HG03064 (cell line): ENCODE data around the gene CCT6A.
"Not testable (repeated sequence)": the region's sequence is repeated elsewhere in the genome, so short reads cannot be mapped to it uniquely, and the experiment has no call there.

ENCODE experiments used
- ATAC-seq: cut with Tn5 transposase; IDR thresholded peaks from one replicate; pipeline ENCODE4 v1.9.1; 2021; ENCODE audit warnings: low read depth; ENCODE audit not compliant: unreplicated experiment

CCT6A gene

DNA sequence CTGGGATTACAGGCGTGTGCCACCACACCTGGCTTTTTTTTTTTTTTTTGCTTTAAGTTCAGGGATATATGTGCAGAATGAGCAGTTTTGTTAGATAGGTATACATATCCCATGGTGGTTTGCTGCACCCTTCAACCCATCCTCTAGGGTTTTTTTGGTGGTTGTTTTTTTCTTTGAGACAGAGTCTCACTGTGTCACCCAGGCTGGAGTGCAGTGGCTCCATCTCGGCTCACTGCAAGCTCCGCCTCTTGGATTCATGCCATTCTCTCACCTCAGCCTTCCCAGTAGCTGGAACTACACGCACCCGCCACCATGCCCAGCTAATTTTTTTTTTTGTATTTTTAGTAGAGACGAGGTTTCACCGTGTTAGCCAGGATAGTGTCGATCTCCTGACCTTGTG is 2.8 kb upstream of the CCT6A start:
- not testable (repeated sequence) for ATAC-seq

DNA sequence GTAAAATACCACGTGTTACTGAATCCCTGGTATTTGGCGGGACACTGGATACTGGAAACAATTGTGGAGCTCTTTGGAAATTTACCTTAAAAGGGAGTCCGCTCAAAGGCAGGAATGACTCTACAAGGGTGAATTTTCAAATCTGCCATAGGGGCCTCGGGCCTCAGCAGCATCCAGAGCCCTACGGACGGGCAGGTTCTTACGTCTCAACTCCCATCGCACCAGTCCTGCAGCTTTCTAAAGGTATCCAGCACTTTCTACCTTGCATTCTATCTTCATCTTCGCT is 569 bp upstream of the CCT6A start:
- no peak for ATAC-seq

DNA sequence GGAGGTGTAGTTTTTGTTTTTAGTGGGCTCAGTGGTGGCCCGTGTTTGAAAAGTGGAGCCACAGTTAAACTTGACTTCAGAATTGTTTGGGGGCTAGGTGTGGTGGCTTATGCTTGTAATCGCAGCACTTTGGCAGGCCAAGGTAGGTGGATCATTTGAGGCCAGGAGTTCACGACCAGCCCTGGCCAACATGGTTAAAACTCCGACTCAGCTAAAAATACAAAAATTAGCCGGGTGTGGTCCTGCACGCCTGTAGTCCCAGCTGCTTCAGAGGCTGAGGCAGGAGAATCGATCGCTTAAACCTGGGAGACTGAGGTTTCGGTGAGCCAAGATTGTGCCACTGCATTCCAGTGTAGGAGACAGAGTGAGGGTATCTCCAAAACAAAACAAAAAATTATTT is 1.8 kb downstream of the CCT6A start:
- ATAC-seq = no peak

DNA sequence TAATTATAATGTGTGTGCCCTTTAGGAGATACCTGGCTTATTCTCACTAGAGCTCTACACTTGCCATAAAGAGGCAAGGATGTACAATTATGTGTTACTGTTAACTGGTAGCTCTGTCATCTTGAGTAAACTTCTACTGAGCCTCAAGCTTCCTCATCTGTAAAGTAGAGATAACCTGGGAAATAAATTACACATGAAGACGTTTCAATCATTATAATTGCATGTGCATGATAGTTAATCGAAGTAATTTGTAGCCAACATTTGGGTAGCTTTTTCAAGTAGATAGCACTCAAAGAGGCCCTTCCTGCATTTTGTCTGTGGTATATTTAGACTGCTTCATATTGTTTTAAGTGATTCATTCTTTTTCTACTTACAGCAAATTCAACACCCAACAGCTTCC is 2.4 kb downstream of the CCT6A start:
- no peak for ATAC-seq

DNA sequence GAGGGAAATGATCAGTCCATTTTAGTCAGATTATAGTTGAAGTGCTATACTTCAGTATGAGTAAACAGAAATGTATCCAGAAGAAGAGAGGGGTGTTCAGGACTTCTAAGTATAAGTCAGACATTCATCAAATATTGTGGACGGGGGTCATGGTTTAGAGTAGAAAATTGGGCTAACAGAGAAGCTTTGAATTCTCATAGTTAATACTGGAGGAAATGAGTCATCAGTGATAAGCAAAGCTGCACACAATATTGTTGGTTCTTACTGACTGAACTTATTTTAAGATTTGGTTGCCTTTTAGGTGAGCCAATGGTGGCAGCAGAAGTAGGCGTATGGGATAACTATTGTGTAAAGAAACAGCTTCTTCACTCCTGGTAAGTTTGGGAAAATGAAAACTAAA is 10.8 kb downstream of the CCT6A start:
- no peak for ATAC-seq

DNA sequence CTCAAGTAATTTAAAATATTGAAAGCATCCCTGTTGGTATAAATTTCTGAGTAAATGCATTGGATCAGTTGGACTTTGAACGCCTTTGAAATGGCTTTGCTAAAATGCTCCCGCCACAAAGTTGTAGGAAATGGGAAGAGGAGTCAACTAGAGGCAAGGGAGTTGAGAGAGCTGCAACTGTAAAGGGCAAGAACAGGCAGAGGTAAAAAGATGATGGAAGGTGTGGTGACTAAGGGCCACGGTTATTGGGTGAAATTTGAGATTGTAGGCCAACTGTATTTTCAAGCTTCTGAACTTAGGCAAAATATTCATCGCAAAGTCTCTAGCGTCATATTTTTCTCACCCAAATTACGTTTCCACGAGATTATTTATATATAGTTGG is 11.9 kb downstream of the CCT6A start:
- ATAC-seq = no peak

DNA sequence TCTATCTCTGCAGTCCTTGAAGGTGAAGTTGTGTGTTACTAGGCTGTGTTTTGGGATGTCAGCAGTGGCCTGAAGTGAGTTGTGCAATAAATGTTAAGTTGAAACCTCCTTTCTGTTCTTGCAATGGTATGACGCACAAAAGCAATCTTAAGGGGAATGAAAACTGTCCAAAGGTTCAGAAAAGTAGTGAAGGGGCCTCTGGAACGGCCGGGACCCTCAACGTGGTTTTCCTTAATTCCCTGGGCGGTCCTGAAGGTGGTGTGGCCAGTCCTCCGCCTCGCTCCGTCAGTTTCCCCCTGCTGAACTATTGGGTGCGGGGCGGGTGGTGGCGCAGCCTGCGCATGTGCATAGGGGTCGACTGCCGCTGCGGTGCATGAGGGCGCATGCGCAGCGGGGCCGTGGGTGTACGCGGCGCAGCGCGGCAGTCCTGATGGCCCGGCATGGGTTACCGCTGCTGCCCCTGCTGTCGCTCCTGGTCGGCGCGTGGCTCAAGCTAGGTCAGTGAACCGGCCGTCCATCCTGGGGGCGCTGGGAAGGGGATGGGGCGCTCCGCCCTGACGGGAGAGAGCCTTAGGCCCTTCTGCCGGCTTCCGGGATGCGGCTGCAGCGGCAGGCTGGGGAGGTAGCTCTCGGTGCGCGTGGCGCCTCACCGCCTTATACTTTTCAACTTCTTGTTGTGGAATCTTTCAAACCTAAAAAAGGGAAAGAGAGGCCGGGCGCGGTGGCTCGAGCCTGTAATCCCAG is 12.5 kb downstream of the CCT6A start, which contains the start of gene SUMF2:
TSS of gene SUMF2 (plus strand) at position 405 of the 744 bp plus-strand sequence. CDS start at position 431, 26 bp downstream.
- peak; percentile 79 for ATAC-seq

DNA sequence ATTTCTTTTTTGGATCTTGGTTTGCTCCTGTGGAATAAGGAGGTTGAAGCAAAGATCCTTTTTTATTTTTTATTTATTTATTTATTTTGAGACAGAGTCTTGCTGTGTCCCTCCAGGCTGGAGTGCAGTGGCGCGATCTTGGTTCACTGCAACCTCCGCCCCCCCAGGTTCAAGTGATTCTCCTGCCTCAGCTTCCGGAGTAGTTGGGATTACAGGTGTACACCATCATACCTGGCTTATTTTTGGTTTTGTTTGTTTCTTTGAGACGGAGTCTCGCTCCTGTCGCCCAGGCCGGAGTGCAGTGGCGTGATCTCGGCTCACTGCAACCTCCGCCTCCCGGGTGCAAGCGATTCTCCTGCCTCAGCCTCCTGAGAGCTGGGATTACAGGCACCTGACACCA is 14.8 kb downstream of the CCT6A start:
- not testable (repeated sequence) for ATAC-seq

DNA sequence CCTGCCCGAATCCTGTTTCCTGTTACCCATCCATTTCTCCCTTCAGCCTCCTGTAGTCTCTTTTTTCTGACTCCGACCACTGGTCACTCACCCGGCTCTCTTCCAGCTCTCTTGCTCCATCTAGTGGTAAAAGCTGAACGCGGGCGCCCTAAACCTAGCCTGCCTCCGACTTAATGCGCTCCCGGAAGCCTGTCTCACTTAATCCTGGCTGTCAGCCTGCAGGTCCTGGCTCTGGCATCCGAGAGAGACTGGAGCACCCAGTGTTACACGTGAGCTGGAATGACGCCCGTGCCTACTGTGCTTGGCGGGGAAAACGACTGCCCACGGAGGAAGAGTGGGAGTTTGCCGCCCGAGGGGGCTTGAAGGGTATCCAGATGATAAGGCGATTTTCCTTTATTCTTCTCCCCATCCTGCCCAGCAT is 22.8 kb downstream of the CCT6A start:
- ATAC-seq = peak; percentile 82

DNA sequence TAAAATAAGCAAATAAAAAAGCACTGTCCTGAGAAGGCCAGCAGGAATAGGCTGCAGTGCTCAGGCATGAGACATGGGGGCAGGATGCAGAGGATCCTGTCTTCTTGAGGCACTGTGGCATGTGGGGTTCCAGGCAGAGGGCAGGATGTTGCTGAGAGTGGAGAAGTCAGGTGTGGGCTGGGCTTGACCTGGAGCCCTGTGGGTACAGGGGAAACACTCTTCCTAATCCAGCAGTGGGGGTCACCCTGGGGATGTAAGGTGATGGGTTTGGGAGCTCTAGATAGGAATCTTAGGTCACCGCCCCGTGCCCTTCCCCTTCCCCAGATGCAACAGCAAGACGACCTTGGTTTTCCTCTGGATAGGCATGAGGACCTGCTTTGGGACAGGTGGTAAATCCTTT is 26.1 kb downstream of the CCT6A start:
- no peak for ATAC-seq

DNA sequence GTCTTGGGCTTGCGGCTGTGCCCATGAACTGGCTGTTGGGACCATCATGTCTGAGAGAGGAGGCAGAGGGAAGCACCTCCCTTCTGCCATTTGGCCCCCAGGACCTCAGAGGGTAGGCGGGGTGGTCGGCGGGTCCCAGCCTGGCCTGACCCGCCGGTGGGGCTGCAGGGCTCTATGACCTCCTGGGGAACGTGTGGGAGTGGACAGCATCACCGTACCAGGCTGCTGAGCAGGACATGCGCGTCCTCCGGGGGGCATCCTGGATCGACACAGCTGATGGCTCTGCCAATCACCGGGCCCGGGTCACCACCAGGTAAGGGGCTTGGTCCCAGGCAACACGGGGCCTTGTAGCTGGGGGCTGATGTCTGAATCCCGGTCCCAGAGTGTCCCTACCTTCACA is 26.6 kb downstream of the CCT6A start:
- no peak for ATAC-seq

DNA sequence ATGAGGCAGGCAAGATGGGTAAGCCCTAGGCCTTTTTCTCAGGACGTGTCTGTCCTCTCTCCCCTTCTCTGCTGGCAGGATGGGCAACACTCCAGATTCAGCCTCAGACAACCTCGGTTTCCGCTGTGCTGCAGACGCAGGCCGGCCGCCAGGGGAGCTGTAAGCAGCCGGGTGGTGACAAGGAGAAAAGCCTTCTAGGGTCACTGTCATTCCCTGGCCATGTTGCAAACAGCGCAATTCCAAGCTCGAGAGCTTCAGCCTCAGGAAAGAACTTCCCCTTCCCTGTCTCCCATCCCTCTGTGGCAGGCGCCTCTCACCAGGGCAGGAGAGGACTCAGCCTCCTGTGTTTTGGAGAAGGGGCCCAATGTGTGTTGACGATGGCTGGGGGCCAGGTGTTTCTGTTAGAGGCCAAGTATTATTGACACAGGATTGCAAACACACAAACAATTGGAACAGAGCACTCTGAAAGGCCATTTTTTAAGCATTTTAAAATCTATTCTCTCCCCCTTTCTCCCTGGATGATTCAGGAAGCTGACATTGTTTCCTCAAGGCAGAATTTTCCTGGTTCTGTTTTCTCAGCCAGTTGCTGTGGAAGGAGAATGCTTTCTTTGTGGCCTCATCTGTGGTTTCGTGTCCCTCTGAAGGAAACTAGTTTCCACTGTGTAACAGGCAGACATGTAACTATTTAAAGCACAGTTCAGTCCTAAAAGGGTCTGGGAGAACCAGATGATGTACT is 28.1 kb downstream of the CCT6A start:
- no peak for ATAC-seq

DNA sequence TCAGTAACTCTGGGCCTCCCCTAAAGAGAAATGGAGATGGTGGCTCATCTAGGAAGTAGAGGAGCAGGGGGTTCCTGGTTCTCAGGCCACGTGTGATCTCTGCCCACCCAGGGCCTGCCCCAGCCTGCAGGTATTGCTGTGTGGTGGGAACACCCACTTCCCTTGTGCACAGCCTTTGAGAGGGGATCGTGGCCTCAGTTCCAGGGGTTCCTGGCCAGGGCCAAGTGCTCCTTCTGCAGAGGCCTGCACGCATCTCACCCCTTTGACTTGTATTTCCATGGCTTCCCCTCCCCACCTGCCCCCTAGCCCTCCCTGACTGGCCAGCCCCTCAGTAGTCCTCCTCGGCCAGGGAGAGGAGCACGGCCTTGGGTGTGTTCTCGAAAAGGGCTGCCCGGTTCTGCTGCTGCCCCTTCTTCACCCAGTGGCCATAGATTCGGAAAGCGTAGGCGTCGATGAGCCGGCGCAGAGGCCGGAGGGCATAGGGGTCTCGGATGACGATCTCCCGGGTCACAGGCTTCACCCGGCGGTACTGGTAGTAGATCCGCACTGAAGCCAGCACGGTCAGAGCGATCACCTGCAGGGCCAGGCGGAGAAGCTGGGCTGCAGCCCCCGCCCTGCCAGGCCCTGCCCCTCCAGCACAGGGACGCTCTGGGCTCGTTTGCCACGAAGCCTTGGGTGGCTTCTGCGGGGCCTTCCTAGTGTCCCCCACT is 29.3 kb downstream of the CCT6A start:
- ATAC-seq = not testable (repeated sequence)

DNA sequence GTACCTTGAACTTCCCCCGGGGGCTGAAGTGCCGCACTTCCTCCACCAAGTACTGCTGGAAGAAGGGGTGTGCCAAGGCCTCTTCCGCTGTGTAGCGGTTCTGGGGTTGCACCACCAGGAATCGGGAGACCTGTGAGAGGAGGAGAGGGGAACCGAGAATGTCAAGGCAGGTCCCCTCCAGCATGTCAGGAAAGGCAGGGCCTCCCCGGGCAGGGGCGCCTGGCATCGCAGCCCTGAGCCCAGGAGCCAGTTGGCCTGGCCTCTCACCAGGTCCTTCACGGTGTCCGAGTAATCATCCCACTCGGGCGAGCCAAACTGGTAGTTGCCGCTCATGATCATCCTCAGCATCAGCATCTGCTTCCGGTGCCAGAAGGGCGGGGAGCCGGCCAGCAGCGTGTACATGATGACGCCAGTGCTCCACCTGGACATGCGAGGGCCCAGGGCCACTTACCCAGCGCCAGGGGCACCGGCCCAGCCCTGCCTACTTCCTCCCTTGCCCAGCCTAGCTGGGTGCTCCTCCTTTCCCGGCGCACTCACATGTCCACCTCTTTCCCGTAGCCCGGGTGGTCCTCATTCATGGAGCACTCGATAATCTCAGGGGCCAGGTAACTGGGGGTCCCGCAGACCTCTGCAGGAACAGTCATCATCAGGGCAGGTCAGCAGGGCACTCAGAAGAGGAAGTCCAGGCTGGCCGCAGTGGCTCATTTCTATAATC is 30.2 kb downstream of the CCT6A start:
- no peak for ATAC-seq

DNA sequence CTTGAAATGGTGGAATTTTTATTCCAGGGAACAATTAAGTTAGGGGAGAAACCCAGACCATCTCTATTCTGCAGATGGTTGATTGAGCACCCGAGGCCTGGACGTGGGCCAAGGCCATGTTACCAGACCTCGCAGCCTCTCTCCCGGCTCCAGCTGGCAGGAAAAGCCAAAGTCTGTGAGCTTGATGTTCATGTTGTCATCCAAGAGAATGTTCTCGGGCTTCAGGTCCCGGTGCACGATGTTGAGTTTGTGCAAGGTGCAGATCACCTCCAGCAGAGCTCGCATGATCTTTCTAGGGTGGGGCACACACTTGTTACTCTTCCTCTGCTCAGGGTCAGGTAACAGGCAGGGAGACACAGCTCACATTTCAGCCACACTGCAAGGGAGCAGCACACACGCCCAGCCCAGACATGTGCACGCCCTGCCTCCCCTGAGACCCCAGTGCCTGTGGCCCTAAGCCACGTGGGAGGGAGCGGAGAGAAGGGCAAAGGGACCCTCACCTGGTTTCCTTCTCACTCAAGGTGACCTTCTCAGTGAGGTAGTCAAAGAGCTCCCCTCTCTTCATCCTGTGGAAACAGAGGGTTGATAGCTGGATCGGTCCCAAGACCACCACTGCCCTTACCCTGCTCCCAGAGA is 31.7 kb downstream of the CCT6A start:
- no peak for ATAC-seq

DNA sequence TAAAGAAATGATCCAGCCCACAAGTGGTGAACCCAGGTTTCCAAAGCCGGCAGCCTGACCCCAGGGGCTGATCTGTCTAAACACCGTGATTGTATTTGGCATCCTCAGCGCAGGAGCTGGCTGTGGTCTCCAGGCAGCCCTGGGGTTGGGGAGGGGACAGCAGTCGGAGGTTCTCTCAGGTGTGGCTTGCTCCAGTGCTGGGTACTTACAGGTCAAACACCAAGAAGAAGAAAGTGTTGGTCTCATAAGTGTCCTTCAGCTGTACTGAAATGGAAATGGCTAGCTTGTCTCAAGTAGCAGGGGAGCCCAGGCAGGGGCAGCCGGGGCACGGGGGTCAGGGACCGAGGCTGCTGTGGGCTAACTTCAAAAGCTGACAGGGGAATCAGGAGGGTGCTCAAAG is 35.2 kb downstream of the CCT6A start:
- ATAC-seq = no peak

DNA sequence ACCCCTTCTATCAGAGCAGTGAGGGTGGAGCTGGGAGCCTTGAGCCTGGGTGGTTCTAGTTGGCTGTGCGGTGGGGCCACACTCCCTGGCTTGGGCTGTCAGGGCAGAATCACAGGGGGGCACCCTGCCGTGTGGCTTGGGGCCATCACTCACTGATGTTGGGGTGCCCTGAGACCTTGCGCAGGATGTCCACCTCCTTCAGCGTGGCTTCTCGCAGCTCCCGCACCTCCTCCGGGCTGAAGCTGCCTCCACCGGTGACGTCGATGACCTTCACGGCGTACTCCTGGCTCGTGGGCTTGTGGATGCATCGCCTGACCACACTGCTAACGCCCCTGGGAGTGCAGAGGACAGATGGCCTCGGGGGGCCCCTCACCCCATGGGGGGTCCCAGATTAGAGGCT is 35.9 kb downstream of the CCT6A start:
- ATAC-seq = no peak

DNA sequence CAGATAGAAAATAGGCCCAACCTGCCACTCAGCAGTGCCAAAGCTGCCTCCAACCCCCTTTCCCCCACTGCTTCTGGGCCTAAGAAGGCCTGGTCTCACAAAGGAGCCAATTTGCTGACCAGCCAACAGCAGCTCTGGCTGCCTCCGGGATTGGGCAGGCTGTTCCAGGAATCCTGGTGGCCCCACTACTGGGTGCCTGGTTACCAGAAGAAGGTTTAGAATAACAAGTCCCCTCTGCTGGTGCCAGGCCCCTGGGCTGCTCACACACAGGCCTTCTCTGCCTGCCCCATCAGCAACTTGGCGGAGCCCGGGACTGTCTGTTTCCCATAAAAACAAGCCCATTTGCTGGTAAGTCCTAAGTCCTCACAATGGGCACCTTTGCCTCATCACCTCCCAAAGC is 40.0 kb downstream of the CCT6A start:
- ATAC-seq = no peak

DNA sequence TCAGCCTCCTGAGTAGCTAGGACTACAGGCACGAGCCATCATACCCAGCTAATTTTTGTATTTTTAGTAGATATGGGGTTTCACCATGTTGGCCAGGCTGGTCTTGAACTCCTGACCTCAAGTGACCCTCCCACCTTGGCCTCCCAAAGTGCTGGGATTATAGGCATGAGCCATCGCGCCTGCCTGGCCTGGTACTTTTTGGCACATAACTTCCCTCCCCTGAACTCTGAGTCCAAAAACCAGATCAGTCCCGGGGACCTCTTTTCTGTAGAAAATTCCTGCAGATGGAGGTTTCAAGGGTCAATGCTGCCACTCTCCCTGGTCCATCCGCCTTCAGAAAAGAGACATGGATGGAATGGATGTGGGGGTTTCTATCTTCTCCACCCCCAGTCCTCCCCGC is 40.8 kb downstream of the CCT6A start:
- not testable (repeated sequence) for ATAC-seq

DNA sequence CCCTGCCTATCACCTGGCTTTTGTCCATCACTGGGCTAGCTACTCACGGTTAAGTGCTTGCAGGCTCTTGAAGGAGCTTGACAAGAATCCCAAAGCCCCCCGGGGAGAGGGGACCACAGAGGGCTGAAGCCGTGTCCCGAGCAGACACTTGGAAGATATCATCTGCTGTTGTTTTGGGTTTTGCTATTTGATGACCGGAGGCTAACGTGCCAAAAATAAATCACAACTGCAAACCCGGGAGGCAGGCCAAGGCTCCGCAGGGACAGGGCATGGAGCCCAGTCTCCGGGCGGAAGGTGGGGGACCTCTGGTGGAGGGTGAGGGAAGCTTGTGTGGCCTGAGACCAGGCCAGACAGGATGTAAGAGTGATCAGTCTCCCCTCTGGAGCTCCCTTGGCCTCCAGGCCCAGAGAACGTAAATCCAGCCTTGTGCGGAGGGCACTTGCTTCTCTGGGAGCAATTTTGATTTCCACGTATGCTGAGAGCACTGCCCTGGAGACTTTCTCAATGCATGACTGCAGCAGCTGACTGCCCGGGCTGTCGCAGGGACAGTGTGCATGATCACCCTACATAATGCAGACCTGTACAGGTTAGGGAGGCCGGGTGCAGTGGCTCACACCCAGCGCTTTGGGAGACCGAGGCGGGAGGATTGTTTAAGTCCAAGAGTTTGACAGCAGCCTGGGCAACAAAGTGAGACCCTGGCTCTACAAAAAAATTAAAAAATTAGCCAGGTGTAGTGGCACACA is 41.4 kb downstream of the CCT6A start, which contains the start of gene PHKG1:
TSS of gene PHKG1 (minus strand) at position 164 of the 743 bp plus-strand sequence. CDS start 4,011 bp downstream, outside the sequence.
- no peak for ATAC-seq
